ENCODE measurements around the gene ITGB1BP1. TPM values are rescaled to one million over a fixed set of nuclear protein-coding genes. Genes with fewer than 3 reads are reported as not detected.

The ITGB1BP1 gene
- total RNA-seq, 1 donor from 2014 or later, result 78.2 TPM

- ATAC-seq (no peak), DNase-seq (no peak)
- intact Hi-C loops (cut with DNase I), result no loop called here
- Histone ChIP-seq H3K27ac (no peak overlapping the region), H3K4me3 (no peak overlapping the region), H3K36me3 (peaks cover 18% of the 10 kb centered on the region), H3K9me3 (no peaks in the 10 kb centered on the region), H3K4me1 (peaks cover 11% of the 10 kb centered on the region), H3K27me3 (no peaks in the 10 kb centered on the region)
- TF ChIP-seq, protein P1, sequence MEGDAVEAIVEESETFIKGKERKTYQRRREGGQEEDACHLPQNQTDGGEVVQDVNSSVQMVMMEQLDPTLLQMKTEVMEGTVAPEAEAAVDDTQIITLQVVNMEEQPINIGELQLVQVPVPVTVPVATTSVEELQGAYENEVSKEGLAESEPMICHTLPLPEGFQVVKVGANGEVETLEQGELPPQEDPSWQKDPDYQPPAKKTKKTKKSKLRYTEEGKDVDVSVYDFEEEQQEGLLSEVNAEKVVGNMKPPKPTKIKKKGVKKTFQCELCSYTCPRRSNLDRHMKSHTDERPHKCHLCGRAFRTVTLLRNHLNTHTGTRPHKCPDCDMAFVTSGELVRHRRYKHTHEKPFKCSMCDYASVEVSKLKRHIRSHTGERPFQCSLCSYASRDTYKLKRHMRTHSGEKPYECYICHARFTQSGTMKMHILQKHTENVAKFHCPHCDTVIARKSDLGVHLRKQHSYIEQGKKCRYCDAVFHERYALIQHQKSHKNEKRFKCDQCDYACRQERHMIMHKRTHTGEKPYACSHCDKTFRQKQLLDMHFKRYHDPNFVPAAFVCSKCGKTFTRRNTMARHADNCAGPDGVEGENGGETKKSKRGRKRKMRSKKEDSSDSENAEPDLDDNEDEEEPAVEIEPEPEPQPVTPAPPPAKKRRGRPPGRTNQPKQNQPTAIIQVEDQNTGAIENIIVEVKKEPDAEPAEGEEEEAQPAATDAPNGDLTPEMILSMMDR (IDR thresholded peaks at IDR 0.05), result no peak
Observed at GRCh38 chr2:9373476-9373875, 49.9 kb downstream of the ITGB1BP1 start.

- Histone ChIP-seq H3K4me3 (no peak overlapping the region), H3K36me3 (peaks cover 20% of the 10 kb centered on the region), H3K27me3 (no peaks in the 10 kb centered on the region), H3K4me1 (peaks cover 7% of the 10 kb centered on the region), H3K9me3 (no peaks in the 10 kb centered on the region), H3K27ac (no peak overlapping the region)
- DNase-seq (peak; percentile 51), ATAC-seq (no peak)
- TF ChIP-seq, protein P1 (IDR thresholded peaks at IDR 0.05), result no peak
- intact Hi-C loops (cut with DNase I), result no loop called here
Observed at GRCh38 chr2:9373047-9373446, 50.3 kb downstream of the ITGB1BP1 start.

GRCh38 chr2:9370746-9371145, 52.6 kb downstream of the ITGB1BP1 start:
- Histone ChIP-seq H3K27ac (no peak overlapping the region), H3K27me3 (no peaks in the 10 kb centered on the region), H3K4me1 (no peaks in the 10 kb centered on the region), H3K9me3 (no peaks in the 10 kb centered on the region), H3K36me3 (peaks cover 31% of the 10 kb centered on the region), H3K4me3 (no peak overlapping the region)
- no peak for DNase-seq
- intact Hi-C loops (cut with DNase I), result no loop called here
- ATAC-seq, result no peak
- TF ChIP-seq, protein P1 (IDR thresholded peaks at IDR 0.05), result no peak

DNA sequence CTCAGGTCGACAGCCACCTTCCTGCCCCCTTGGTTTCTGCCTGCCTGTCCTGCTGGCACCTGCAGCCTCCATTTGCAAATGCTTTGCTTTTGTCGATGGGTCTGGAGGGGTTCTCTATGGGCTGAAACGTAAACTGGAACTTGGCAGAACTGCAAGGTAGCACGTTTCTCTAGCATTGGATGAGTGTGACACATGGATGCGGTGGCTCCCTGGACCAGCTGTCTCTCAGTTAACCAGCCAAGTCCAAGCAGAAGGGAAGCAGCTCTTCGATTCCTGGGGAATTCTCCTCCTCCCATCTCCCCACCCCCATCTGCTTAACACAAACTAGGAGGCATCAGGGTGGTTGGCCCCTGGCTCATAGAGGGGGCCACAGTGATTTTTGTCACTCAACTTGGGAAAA, 57.3 kb downstream of the ITGB1BP1 start:
- Histone ChIP-seq H3K27ac (no peak overlapping the region), H3K4me3 (no peak overlapping the region), H3K9me3 (no peaks in the 10 kb centered on the region), H3K36me3 (peaks cover 29% of the 10 kb centered on the region), H3K4me1 (no peaks in the 10 kb centered on the region), H3K27me3 (no peaks in the 10 kb centered on the region)
- no peak for ATAC-seq
- intact Hi-C loops (cut with DNase I), result no loop called here
- no peak for DNase-seq
- TF ChIP-seq, protein P1 (IDR thresholded peaks at IDR 0.05), result no peak

- ATAC-seq (peak; percentile 31), DNase-seq (no peak)
- Histone ChIP-seq H3K9me3 (no peaks in the 10 kb centered on the region), H3K36me3 (peaks cover 29% of the 10 kb centered on the region), H3K4me1 (no peaks in the 10 kb centered on the region), H3K4me3 (no peak overlapping the region), H3K27ac (no peak overlapping the region), H3K27me3 (no peaks in the 10 kb centered on the region)
- TF ChIP-seq, protein P1 (IDR thresholded peaks at IDR 0.05), result no peak
- intact Hi-C loops (cut with DNase I), result no loop called here
Observed at GRCh38 chr2:9365498-9366019, 57.8 kb downstream of the ITGB1BP1 start.

Data from upper lobe of right lung (tissue), 1 donor.